Measurements from ENCODE around the gene IZUMO1R.

Gene IZUMO1R

DNA sequence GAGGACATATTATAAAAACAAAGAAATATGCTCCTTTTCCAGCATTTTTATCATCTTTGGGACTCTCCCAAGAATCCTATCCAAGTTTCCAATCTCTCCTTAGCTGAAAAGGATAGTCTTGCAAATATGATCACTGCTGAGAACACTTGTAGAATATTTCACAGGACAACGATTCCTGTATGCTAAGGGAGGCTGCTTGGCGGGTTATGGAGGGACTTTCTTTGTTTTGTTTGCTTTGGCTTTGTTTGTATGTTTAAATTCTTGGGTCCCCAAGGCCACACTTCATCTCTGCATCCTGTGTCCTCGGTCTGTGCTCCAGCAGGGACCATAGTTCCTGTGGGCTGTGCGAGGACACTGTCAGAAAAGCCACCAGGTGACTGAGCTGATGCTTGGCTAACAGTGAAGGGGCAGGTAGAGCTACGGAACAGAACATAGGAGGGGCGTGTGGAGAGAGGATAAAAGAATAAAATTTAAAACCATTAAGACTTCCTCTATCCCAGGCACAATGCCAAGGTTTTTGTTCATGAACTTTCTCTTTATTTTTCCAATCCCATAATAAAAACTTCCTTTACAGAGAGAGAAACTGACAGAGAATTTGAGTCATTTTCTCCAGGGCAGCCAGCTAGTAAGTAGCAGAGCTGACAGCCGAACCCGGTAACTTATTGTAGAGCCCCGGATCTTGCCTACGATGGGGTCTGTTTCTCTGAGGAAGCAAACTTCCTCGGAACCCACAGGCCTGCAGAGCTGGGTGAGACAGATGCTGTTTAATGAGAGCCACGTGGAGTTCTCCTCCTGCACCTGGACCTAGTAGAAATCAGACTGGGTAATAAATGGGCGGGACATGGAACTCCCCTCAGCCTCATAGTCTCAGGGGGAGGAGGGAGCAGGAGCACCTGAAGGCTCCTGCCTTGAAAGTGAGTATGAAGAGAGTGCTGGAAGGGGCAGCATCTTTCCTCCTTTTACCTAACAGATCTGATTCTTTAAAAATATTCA lies at the start of gene IZUMO1R:
Gene IZUMO1R (plus strand): TSS at position 615 of the 993 bp plus-strand sequence. CDS start 1,057 bp downstream, outside the sequence.
- no peak for DNase-seq

DNA sequence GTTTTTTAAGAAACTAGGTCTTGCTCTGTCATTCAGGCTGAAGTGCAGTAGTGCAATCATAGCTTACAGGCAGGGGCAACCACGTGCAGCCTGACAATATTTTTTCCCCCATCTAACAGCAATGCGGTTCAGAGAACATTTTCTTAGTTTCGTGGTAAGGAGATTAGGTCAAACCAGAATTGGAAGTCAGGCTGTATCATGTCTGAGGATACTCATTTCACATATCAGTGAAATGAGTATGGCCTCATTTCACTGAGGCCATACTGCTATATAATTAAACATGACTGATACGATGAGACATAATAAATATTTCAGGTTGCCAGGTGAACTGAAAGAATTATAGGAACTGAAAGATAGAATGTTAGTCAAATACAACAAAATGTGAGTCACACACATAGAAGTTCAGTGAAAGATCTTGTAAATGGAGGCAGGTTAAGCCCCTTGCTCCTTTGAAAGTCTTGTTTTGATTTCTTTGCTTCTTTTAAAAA lies 32.5 kb upstream of the IZUMO1R start:
- DNase-seq, result no peak

DNA sequence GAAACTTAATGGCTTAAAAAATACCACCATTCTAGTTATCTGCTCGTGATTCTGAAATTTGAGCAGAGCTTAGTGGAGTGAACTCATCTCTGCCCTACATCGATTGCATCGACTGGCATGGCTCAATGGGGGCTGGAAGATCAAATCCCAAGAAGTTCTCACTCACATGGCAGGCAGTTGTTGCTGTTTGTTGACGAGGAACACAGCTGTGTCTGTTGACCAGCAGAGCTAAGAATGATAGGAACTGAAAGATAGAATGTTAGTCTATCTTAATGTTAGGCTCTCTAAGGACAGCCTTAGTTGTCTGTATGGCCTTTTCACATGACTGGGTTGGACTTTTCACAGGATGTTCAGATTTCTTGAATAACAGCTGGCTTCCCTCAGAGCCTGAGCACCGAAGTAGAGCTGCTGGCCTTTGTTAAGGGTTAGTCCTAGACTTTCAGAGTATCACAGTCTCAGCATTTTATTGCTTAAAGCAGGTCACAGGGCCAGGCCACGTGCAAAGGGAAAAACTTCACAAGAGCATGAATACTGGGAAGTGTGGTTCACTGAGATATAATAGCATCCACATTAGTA lies 31.6 kb upstream of the IZUMO1R start:
- DNase-seq, result no peak

DNA sequence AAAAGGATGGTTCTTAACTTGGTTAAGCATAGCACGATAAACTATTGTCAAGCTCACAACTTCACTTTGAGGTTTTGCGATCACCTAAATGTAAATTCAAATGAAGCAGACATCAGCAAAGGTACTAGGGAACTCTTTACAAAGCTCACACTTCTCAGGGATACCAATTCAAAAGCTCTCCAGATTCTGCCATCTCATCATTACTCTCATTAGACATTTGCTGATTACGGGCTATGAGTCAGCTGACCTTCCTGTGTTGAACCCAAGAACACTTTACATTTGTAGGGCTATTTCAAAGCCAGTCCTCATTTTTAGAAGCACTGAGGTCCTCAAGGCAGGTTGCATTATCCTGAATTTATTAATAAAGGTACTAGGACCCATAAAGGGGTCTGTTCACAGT lies 28.4 kb upstream of the IZUMO1R start:
- no peak for DNase-seq

DNA sequence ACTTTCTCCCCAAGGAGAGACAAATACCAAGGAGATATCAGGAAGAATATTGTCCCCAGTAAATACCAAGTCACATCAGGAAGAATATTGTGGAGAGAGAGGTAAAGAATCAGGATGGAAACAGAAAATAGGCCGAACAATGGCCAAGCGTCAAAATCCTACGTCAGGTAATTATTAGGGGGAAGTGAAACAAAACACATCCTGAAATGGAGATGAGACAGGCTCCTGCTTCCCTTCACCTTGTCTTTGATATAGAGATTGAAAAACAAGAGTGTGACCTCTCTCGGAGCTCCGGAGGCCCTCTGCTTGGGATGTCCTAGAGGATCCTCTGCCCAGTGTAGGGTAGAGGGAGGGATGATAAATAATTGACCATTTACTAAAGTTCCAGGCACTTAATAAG lies 27.4 kb upstream of the IZUMO1R start:
- no peak for DNase-seq

DNA sequence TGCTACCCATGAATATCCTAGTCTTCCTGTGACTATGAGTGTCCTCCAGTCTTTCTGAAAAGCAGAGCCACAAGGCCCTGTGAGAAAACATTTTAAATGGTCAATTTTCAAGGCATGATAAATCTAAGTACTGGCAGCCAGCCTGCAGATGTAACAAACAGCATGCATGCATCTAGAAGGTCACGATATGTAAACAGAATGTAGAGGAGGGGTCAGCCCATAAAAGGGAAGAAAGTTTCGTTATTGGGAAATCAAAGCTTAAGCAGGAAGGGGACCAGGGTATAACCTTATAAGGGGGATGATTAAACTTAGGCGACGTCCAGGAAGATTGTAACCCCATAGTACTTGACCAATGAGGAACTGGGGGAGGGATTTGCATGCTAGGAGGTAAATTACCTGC lies 26.2 kb upstream of the IZUMO1R start:
- DNase-seq, result peak; percentile 31

DNA sequence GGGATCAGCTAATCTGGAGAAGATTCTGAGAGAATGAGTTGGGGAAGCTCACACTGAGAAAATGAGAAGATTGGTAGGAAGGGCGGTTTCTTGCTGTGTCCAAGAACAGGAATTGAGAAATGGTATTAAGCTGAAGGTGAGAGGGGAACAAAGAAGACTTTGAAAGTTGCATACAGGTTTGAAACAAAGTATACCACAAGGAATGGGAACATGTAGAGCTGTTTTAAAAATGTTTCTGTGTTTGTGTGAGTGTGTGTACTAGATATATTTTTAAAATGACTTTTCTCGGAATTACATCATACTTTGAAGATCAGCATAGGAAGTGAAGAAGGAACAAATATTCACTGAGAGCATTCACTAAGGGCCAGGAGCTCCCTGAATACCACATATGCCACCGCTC lies 24.4 kb upstream of the IZUMO1R start:
- DNase-seq, result no peak

DNA sequence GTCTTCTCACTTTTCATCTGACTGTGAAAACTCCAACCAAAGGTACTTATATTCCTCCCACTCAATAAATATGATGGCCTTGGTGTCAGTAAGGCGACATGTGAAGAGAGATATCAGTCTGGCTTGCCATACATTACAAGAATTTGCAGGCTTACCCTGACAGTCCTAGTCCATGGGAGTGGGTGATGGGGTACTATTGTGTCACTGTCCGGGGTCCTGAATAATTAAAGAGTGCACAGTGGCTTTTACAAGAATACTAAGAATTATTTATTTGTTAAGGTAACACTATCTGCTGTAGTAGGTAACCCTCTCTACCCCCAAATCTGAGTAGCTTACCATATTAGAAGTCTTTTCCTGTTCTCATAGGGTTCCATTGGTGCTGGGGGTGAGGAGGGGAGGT lies 23.1 kb upstream of the IZUMO1R start:
- no peak for DNase-seq

DNA sequence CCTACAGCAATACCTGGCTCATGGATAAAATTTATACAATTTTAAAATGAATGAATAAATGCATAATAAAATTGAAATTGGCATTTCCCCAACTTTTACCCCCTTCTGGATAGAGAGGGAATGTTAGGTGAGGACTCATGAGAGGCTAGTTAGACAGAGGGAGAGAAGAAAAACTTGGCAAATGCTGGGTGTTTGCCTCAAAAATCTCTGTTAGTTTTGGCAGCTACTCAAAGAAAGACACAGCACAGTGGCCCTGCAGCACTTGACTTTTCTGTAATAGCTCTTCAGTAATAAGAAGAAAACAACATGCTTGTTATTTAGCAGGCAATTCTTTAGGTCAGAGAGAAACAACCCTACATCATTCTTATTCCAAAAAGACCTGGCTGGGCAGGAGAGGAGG lies 20.7 kb upstream of the IZUMO1R start:
- DNase-seq, result no peak

DNA sequence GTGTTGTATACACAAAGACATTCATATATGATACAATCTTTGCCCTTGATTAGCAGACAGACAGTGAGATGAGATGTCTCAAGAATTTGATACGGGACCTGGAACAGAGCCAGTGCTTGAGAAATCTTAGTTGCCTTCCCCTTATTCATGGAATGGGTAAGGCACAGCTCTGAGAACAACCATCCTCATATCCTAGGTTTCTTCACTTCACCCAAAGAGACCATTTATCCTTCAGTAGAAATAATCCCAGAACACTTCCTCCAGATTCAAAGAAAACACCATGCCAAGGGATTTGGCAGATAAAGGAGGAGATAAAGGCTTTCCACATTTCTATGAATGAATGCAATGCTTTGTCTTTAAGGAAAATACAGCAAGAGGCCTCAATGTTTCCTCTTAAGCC lies 8.8 kb upstream of the IZUMO1R start:
- DNase-seq, result no peak

DNA sequence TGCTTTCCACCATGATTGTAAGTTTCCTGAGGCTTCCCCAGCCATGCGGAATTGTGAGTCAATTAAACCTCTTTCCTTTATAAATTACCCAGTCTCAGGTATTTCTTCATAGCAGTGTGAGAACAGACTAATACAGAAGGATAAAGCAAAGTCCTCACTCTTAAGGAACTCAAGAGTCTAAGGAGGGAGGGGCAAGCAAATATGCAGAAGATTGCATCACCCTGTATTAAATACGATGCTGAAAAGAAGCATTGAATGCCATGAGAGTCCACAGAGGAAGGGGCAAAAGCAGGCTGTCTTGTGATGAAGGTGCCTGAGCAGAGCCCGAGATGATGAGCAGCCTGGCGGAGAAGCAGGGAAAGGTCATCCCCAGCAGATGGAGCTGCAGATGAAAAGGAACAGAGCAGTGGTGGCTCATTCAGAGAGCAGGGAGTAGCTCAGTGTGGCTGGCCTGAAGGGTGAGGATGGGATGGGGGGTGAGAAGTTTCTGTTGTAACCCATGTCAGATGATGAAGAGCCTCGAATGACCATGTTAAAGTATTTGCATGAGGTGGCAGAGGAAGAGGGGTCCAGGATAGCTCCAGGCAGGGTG lies 6.3 kb upstream of the IZUMO1R start:
- no peak for DNase-seq

DNA sequence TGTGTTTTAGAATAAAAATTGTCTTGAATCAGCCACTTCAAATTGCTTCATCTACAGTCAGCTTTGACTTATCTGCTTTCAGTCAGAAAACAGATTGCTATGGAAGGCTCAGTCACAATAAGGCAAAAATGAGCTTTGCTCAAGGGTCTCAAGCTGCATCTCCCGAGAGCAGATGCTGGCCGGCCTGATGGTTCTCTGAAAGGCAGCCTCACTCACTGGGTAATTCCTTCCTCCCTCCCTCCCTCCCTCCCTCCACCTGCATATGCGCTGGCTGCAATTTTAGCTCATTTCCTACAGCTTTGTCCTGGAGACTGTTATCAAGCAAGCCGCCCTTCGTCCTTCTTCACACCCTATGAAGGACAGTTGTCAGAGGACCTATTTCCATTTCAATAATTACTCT lies 1.6 kb upstream of the IZUMO1R start:
- DNase-seq, result no peak

DNA sequence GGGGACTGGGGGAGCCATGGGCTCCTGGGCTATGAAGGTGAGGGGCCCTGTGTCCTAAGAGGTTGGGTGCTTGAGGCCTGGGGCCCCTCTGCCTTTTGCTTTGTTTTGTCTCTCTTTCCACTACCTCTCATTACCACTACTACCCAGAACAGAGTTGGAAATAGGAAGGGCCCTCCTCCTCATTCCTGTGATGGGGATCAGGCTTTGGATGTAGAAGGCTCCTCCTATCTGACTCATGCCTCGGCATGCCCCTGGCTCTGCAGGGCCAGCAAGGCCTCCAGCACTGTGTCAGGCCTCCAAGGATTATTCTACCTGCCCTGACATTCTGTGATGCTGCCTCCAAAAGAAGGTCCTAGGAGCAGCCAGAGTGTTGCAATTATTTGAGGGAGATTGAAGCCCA lies 766 bp downstream of the IZUMO1R start:
- DNase-seq, result peak; percentile 39

DNA sequence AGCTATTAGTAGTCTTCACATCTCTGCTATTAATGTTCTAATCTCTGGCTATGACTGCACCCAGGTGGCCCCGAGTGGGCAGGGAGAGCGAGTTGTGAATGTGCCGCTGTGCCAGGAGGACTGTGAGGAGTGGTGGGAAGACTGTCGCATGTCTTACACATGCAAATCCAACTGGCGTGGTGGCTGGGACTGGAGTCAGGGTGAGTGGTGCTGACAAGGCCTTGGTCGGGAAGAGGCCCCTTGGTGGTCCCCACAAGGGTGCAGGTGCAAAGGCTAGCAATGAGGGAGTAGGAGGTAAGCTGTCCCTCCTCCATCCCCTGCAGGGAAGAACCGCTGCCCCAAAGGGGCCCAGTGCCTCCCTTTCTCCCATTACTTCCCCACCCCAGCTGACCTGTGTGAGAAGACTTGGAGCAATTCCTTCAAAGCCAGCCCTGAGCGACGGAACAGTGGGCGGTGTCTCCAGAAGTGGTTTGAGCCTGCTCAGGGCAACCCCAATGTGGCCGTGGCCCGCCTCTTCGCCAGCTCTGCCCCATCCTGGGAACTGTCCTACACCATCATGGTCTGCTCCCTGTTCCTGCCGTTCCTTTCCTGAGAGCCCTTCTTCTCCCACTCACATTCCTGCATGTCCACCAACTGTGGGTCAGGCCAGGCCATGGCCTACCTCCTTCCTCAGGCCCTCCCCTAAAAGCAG lies 2.9 kb downstream of the IZUMO1R start:
- DNase-seq, result no peak

DNA sequence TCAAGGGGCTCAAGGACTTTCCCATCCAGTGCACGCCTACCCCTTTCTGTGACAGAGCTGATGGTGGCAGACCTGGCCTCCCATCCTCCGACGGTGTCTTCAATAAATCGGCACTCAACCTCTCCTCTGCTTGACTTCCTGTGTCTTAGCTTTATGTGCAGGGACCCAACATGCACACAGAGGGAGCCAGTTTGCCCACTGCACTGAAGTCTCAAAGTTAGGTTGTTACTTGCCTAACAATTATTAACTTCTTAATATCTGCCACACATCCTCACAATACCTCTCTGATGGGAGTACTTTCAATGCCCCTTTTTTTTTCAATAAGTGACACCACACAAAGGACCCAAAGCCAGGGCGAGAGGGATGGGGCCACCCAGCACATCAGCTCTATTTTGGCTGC lies 3.6 kb downstream of the IZUMO1R start:
- no peak for DNase-seq

DNA sequence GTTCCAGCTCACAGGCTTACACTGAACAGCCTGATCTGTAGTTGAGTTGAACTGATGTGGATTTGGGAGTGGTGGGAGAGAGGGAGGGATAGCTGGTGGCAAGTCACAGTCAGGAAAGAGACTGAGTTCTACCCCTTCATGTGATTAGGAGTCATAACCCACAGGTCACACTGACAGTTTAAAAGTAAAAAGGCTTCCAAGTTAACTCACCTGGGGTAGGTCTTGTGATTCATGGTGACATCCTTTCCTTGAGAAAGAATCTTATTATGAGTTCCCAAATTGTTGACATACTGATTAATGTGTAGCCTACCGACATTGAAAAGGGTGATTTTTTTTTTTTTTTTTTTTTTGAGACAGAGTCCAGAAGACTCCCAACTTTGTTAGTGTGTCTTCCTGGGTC lies 5.4 kb downstream of the IZUMO1R start:
- DNase-seq, result no peak

DNA sequence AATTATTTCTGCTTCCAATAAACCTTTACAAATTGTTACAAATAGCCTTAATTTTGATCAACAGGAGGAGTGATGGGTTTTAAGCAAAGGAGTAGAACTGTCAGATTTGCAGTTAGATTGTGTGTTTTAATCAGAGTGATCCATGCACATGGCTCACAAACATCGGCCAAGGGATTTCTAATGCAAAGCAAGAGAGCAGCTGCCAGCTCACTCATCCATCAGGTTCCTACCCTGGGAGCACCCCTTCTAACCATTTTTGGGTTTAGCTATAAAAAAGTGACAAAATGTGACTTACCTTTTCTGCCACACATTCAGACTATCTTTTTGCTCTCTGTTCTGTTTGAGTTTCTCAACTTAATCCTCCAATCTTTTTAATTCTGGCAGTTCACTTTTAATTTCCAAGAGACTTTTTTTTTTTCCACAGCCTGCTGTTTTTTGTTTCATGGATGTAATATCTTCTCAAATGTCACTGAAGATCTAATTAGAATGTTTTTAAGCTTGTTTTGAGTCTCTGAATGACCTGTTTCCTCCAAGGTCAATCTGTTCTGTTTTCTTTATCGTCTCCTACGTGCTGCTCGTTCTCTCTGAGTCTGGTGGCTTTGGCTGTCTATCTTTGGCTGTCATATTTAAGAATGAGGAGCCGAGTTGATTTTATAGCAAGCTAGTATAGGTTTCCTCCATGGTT lies 6.0 kb downstream of the IZUMO1R start:
- no peak for DNase-seq

DNA sequence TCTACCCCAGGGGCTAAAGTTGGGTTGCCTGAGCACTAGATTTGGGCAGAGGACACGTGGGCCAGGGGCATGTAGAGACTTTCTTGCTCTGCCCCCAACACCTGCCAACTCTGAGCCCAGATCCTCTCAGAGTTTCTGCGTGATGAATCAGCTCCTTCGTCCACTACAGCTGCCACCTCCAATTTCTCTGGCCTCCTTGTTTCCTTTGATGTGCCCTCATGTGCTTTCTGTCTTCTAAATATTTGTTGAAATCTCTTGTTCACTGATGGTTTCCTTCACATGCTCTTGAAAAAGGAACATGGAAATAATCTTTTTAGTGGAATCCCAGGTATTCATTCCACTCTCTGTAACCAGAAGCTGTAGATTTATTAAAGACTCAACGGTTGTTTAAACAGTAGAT lies 8.0 kb downstream of the IZUMO1R start:
- DNase-seq, result no peak

DNA sequence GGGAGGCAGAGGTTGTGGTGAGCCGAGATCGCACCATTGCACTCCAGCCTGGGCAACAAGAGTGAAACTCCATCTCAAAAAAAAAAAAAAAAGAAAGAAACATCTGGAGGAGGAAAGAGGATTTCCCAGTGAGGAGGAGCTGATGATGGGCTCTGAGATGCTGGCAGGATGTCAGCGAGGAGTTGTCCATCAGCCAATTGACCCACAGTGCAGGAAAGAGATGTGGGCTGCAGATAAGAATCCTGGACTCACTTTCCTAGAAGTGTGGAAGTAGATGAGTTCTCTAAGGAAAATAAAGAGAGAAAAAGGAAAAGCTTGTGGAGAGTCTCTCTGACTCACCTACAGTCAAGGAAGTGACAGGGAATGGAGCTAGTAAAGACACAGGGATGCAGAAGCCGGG lies 9.7 kb downstream of the IZUMO1R start:
- DNase-seq, result no peak

DNA sequence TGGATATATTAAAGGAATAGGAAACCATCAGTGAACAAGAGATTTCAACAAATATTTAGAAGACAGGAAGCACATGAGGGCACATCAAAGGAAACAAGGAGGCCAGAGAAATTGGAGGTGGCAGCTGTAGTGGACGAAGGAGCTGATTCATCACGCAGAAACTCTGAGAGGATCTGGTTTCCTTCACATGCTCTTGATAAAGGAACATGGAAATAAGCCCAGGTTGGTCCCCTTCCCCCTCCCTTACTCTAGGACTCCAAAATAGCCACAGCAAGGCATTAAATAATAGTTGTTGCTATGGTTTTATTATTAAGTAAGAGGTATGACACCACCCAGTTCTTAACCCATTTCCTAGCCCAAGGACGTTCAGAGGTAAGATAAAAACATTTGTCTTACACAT lies 11.3 kb downstream of the IZUMO1R start:
- DNase-seq, result peak; percentile 10

DNA sequence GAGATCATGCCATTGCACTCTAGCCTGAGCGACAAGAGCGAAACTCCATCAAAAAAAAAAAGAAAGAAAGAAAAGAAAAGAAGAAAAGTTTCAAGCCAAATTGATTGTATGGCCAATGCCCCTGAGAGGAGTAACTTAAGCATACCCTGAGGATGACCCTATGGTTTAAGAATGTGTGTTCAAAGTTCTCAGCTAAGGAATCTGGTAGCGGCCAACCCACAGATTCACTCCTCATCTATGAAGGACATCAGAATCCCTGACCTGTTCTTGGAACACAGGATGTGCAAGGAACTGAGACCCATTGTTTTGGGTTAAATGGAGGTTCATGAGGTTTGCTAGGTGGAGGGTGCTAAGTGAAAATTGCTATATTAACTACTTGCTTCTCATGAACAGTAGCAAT lies 18.1 kb downstream of the IZUMO1R start:
- no peak for DNase-seq

DNA sequence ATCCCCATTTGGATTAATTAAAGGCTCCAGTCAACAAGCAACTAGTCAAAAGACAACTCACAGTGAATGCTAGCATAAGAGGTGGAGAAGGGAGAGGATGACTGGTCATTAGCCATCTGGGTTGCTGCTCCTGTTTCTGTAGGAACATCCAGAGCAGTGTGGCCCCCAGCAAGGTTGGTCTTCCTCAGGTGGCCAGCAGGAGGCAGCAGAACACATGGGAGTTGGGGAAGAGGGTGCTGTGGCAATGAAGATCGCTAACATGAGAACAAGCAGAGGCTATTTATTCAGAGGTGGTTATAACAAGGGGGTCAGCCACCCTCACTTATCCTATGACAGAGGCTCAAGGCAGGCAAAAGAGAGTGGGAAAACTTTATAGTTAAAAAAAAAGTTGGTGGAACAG lies 21.3 kb downstream of the IZUMO1R start:
- peak; percentile 32 for DNase-seq

DNA sequence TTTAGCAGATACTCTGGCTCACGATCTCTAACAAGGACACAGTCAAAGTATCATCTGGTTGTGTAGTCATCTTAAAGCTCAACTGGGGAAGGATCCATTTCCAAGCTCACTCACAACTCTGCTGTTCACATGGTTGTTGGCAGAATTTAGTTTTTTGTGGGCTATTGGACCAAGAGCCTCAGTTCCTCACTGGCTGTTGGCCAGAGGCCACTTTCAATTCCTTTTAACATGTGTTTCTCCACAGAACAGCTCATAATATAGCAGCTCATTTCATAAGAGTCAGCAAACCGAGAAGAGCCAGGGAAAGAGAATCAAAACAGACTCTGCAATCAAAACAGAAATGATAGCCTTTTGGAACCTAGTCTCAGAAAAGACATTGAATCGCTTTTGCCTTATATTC lies 22.6 kb downstream of the IZUMO1R start:
- no peak for DNase-seq

Measured in HCEC 1CT (cell line).